B cell (primary cell): ENCODE results near the gene RALBP1. TPM values are rescaled to one million over a fixed set of nuclear protein-coding genes. Genes with fewer than 3 reads are reported as not detected.

Experiments
- ATAC-seq: fragments of 200-7000 bp; cut with Tn5 transposase; one replicate; pipeline ENCODE4 v1.10.0; 2021; ENCODE audit warnings: low read depth, mild to moderate bottlenecking, moderate number of reproducible peaks, moderate library complexity
- CTCF ChIA-PET: fragments of 350-600 bp; sonication (Branson Sonifier 250); formaldehyde crosslinking; loops from one replicate; lab custom pipeline; 2021; ENCODE audit warnings: antibody characterized with exemption, inconsistent platforms; lab: Charles Lee
- POLR2A ChIA-PET: fragments of 350-600 bp; sonication (Branson Sonifier 250); formaldehyde crosslinking; loops from one replicate; lab custom pipeline; 2021; ENCODE audit warnings: antibody characterized with exemption; lab: Charles Lee
- DNase-seq: peaks from one replicate; pipeline ENCODE4 v3.0.0; 2013
- H2AFZ ChIP-seq: 2 replicates; pipeline ENCODE4 v1.6.1; 2012; ENCODE audit warnings: mild to moderate bottlenecking, low read depth, low read length; ENCODE audit not compliant: insufficient read depth, poor library complexity, severe bottlenecking
- H3K27ac ChIP-seq, 2 donors: 1 replicate in 1 of 2; 2 replicates in 1 of 2; pipeline ENCODE4 v1.5.1; 2012 to 2013; ENCODE audit warnings: low read length in 2 of 2, mild to moderate bottlenecking in 2 of 2, moderate library complexity in 1 of 2
- H3K27me3 ChIP-seq, 4 experiments: fragments of 200-600 bp in 1 of 4; sonication (generic) in 1 of 4; replicated peaks in 1 of 4; 1 replicate in 2 of 4; 2 replicates in 2 of 4; pipeline versions ENCODE4 v1.6.1 to v1.7.0; 2013 to 2016; ENCODE audit warnings: low read length in 3 of 4, mild to moderate bottlenecking in 2 of 4, mixed read lengths in 1 of 4, moderate library complexity in 1 of 4; ENCODE audit not compliant: insufficient read depth in 4 of 4, control insufficient read depth in 3 of 4; ENCODE audit errors: control extremely low read depth in 1 of 4
- H3K36me3 ChIP-seq, 2 experiments: replicated peaks in 1 of 2; 1 replicate in 1 of 2; 2 replicates in 1 of 2; pipeline versions ENCODE4 v1.6.1 to v1.7.1; 2013; ENCODE audit warnings: low read length in 1 of 2; ENCODE audit not compliant: insufficient read depth in 2 of 2, control insufficient read depth in 1 of 2; ENCODE audit errors: control extremely low read depth in 1 of 2, extremely low read depth in 1 of 2
- H3K4me1 ChIP-seq, 2 donors: fragments of 200-600 bp in 1 of 2; sonication (generic) in 1 of 2; 1 replicate in 1 of 2; 2 replicates in 1 of 2; pipeline versions ENCODE4 v1.5.1 to v1.6.1; 2013 to 2017; ENCODE audit warnings: low read length in 2 of 2; ENCODE audit not compliant: control insufficient read depth in 2 of 2, insufficient read depth in 2 of 2
- H3K4me2 ChIP-seq: replicated peaks from 2 replicates; pipeline ENCODE3; 2012; ENCODE audit warnings: mild to moderate bottlenecking, low read depth, low read length; ENCODE audit not compliant: poor library complexity, severe bottlenecking
- H3K4me3 ChIP-seq, 5 experiments: fragments of 200-600 bp in 1 of 5; sonication (generic) in 1 of 5; 1 replicate in 3 of 5; 2 replicates in 2 of 5; pipeline versions ENCODE4 v1.5.1 to v1.7.0; 2011 to 2016; ENCODE audit warnings: low read length in 4 of 5, mild to moderate bottlenecking in 4 of 5, low read depth in 2 of 5, control low read depth in 1 of 5, moderate library complexity in 1 of 5; ENCODE audit not compliant: insufficient read depth in 1 of 5; ENCODE audit errors: control extremely low read depth in 1 of 5, extremely low read depth in 1 of 5
- H3K79me2 ChIP-seq: fragments of 200-600 bp; sonication (generic); one replicate; pipeline ENCODE4 v1.6.0; 2016; ENCODE audit warnings: low read length; ENCODE audit not compliant: control insufficient read depth, insufficient read depth
- H3K9ac ChIP-seq: fragments of 200-600 bp; sonication (generic); 2 replicates; pipeline ENCODE4 v1.6.1; 2017; ENCODE audit warnings: mild to moderate bottlenecking, low read length, moderate library complexity
- H3K9me3 ChIP-seq, 3 donors: one replicate each; pipeline versions ENCODE4 v1.6.1 to v1.7.1; 2013; ENCODE audit warnings: low read length in 2 of 3; ENCODE audit not compliant: control insufficient read depth in 2 of 3, insufficient read depth in 1 of 3; ENCODE audit errors: control extremely low read depth in 1 of 3
- H4K20me1 ChIP-seq: 2 replicates; pipeline ENCODE4 v1.6.0; 2012; ENCODE audit warnings: mild to moderate bottlenecking, low read length; ENCODE audit not compliant: insufficient read depth, control insufficient read depth, poor library complexity, severe bottlenecking
- H3K27ac Mint-ChIP-seq: one replicate; pipeline ENCODE4 v1.8.0; 2021; ENCODE audit warnings: mixed read lengths
- H3K27me3 Mint-ChIP-seq: one replicate; pipeline ENCODE4 v1.8.0; 2021; ENCODE audit warnings: mixed read lengths
- H3K4me1 Mint-ChIP-seq: one replicate; pipeline ENCODE4 v1.8.0; 2021; ENCODE audit warnings: mixed read lengths
- H3K4me3 Mint-ChIP-seq: one replicate; pipeline ENCODE4 v1.8.0; 2021; ENCODE audit warnings: mixed read lengths
- H3K9me3 Mint-ChIP-seq: one replicate; pipeline ENCODE4 v1.8.0; 2022; ENCODE audit warnings: mixed read lengths; ENCODE audit not compliant: insufficient read depth
- EZH2 ChIP-seq: IDR thresholded peaks from 2 replicates; pipeline ENCODE4 v1.6.1; 2012; ENCODE audit warnings: borderline replicate concordance, low read depth, mild to moderate bottlenecking, moderate library complexity, low read length; ENCODE audit not compliant: insufficient read depth, poor library complexity, severe bottlenecking
- WGBS: methylation state at CpG from one replicate; pipeline ENCODE4 v1.1.5; 2013; ENCODE audit warnings: missing lambda C conversion rate; ENCODE audit not compliant: insufficient coverage; 5-methylcytosine and 5-hydroxymethylcytosine counted together
- intact Hi-C: fragments of 100-400 bp; cut with micrococcal nuclease; formaldehyde crosslinking; loops from one replicate; pipeline ENCODE4 v1.10.0; 2022
- polyA plus RNA-seq: library from polyadenylated mRNA; depleted of rRNA; stranded (reverse); fragments of >200 nt; gene quantifications from 2 replicates; pipeline ENCODE4 v1.2.3, GENCODE V29; 2012
- total RNA-seq, 2 donors: library from RNA; stranded (reverse); fragments of 120-200 nt in 1 of 2; gene quantifications; 1 replicate in 1 of 2; 2 replicates in 1 of 2; pipeline versions ENCODE4 v1.2.3 to v1.2.4, GENCODE V29; 2013 to 2022
- TF ChIP-seq, protein P1 (sequence below): fragments of 200-600 bp; IDR thresholded peaks from one replicate; pipeline ENCODE4 v1.8.0; 2022; ENCODE audit warnings: antibody characterized with exemption, mild to moderate bottlenecking

The RALBP1 gene
- total and polyA plus RNA-seq, 2 donors (not counting 1 experiment from before 2014, with no cell fraction given) = 14.9 to 38.0 TPM

DNA sequence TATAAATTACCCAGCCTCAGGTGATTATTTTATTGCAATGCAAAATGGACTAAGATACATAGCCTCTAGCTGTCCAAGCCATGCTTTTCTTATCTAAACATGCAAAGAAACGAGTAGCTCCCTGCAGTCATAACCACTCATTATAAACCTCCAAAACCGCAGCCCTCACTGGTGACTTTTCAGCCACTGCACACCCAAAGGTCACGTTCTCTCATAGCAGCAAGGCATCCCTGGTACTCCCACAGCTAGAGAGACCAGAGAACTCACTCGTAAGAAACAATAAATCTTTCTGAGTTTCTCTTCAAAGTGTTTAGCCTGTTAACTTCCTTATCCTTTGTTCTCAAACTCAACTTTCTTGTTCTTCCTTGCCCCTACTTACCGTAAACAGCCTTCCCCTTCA is 28.5 kb upstream of the RALBP1 start:
- Histone ChIP-seq H2AFZ (no peak overlapping the region), H3K27ac (no peak overlapping the region), H4K20me1 (no peaks in the 10 kb centered on the region), H3K4me1 (no peaks in the 10 kb centered on the region), H3K27me3 (peaks cover 0 to 4% (median 0%) of the 10 kb centered on the region in 4 experiments), H3K9ac (no peak overlapping the region), H3K4me3 (no peak overlapping the region), H3K9me3 (peaks cover 0 to 25% (median 4%) of the 10 kb centered on the region in 3 donors), H3K4me2 (no peak overlapping the region), H3K36me3 (no peaks in the 10 kb centered on the region), H3K79me2 (no peaks in the 10 kb centered on the region)
- DNase-seq = no peak
- intact Hi-C loops = no loop called here
- POLR2A ChIA-PET = interaction anchor here (0.6 kb wide), 1 partner anchor 369 kb away, joined by 4 read pairs; no protein-coding TSS in a partner anchor
- CTCF ChIA-PET = no interaction called here
- Mint-ChIP-seq H3K27me3 (peaks cover 11% of the 10 kb centered on the region), H3K4me1 (no peaks in the 10 kb centered on the region), H3K9me3 (peaks cover 3% of the 10 kb centered on the region), H3K27ac (no peak overlapping the region), H3K4me3 (no peak overlapping the region)
- no peak for TF ChIP-seq EZH2
- TF ChIP-seq, protein P1, sequence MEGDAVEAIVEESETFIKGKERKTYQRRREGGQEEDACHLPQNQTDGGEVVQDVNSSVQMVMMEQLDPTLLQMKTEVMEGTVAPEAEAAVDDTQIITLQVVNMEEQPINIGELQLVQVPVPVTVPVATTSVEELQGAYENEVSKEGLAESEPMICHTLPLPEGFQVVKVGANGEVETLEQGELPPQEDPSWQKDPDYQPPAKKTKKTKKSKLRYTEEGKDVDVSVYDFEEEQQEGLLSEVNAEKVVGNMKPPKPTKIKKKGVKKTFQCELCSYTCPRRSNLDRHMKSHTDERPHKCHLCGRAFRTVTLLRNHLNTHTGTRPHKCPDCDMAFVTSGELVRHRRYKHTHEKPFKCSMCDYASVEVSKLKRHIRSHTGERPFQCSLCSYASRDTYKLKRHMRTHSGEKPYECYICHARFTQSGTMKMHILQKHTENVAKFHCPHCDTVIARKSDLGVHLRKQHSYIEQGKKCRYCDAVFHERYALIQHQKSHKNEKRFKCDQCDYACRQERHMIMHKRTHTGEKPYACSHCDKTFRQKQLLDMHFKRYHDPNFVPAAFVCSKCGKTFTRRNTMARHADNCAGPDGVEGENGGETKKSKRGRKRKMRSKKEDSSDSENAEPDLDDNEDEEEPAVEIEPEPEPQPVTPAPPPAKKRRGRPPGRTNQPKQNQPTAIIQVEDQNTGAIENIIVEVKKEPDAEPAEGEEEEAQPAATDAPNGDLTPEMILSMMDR = no peak
- ATAC-seq = no peak
- 87% methylated on average over 5 of the region's 5 CpGs for WGBS

DNA sequence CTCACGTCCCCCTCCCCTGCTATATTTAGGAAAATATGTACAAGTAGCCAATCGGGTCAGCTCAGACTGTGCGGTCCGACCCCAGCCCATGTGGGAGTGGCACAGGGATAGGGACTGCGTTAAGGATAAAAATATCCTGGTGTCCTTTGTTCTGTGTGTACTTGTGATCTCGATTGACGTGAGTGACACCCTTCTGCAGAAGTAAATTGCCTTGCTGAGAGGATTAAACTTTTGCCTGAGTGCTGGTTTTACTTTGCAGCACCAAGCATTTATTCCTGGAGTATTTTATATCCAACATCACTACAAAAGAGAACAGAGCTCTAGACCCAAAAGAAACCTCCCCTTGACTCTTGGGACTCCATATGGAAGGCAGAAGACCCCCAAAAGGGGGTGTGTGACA is 28.0 kb upstream of the RALBP1 start:
- H3K4me3 Mint-ChIP-seq = no peak overlapping the region
- no peak for TF ChIP-seq EZH2
- TF ChIP-seq, protein P1 = no peak
- no peaks in the 10 kb centered on the region for H3K4me1 Mint-ChIP-seq
- Histone ChIP-seq H3K36me3 (no peaks in the 10 kb centered on the region), H3K79me2 (no peaks in the 10 kb centered on the region), H4K20me1 (no peaks in the 10 kb centered on the region), H3K9me3 (peaks cover 0 to 25% (median 4%) of the 10 kb centered on the region in 3 donors), H3K4me1 (no peaks in the 10 kb centered on the region), H2AFZ (no peak overlapping the region), H3K27ac (no peak overlapping the region), H3K27me3 (peaks cover 0 to 4% (median 0%) of the 10 kb centered on the region in 4 experiments), H3K4me3 (no peak overlapping the region), H3K4me2 (no peak overlapping the region), H3K9ac (no peak overlapping the region)
- ATAC-seq (no peak), DNase-seq (no peak)
- ChIA-PET CTCF (no interaction called here), POLR2A (interaction anchor here (0.6 kb wide), 1 partner anchor 369 kb away, joined by 4 read pairs; no protein-coding TSS in a partner anchor)
- peaks cover 3% of the 10 kb centered on the region for H3K9me3 Mint-ChIP-seq
- intact Hi-C loops = no loop called here
- WGBS = 100% methylated on average over 4 of the region's 7 CpGs
- H3K27me3 Mint-ChIP-seq = peaks cover 11% of the 10 kb centered on the region
- H3K27ac Mint-ChIP-seq = no peak overlapping the region
